CD4-positive, alpha-beta memory T cell (primary cell): ENCODE results near the gene PPP1R12B. TPM values are rescaled to one million over a fixed set of nuclear protein-coding genes. Genes with fewer than 3 reads are reported as not detected.
"Not testable (repeated sequence)": the region's sequence is repeated elsewhere in the genome, so short reads cannot be mapped to it uniquely, and the experiment has no call there.

Experiments used
- CTCF ChIA-PET: fragments of 350-600 bp; sonication (Branson Sonifier 250); formaldehyde crosslinking; loops from one replicate; lab custom pipeline; 2021; ENCODE audit warnings: inconsistent platforms; ENCODE audit not compliant: partially characterized antibody; lab: Charles Lee
- POLR2A ChIA-PET: fragments of 350-600 bp; sonication (Branson Sonifier 250); formaldehyde crosslinking; loops from one replicate; lab custom pipeline; 2021; ENCODE audit not compliant: partially characterized antibody; lab: Charles Lee
- DNase-seq, 5 donors: peaks; one replicate each; pipeline versions ENCODE4 v3.0.0 to v3.0.0-alpha.2; 2020 to 2022; ENCODE audit warnings: mixed read lengths in 1 of 5
- H3K27ac ChIP-seq: one replicate; pipeline ENCODE4 v1.7.0; 2013; ENCODE audit warnings: low read depth, low read length
- H3K27me3 ChIP-seq: 2 replicates; pipeline ENCODE4 v1.7.0; 2013; ENCODE audit warnings: mild to moderate bottlenecking, low read length, moderate library complexity; ENCODE audit not compliant: insufficient read depth
- H3K36me3 ChIP-seq: 2 replicates; pipeline ENCODE4 v1.7.0; 2013; ENCODE audit warnings: mild to moderate bottlenecking, low read length, moderate library complexity; ENCODE audit not compliant: insufficient read depth
- H3K4me1 ChIP-seq: 2 replicates; pipeline ENCODE4 v1.7.0; 2013; ENCODE audit warnings: mild to moderate bottlenecking, low read length, moderate library complexity; ENCODE audit not compliant: insufficient read depth
- H3K4me3 ChIP-seq, 2 donors: one replicate each; pipeline ENCODE4 v1.7.0; 2013; ENCODE audit warnings: low read length in 2 of 2, mild to moderate bottlenecking in 1 of 2
- H3K9me3 ChIP-seq, 2 donors: one replicate each; pipeline ENCODE4 v1.7.0; 2013; ENCODE audit warnings: low read length in 2 of 2, control low read depth in 1 of 2; ENCODE audit not compliant: control insufficient read depth in 1 of 2
- H3K27ac Mint-ChIP-seq, 7 donors: one replicate each; pipeline ENCODE4 v1.8.0; 2020 to 2021; ENCODE audit warnings: mixed read lengths in 7 of 7, mild to moderate bottlenecking in 6 of 7, inconsistent platforms in 3 of 7, moderate library complexity in 3 of 7
- H3K27me3 Mint-ChIP-seq, 2 donors: one replicate each; pipeline ENCODE4 v1.8.0; 2020 to 2021; ENCODE audit warnings: mixed read lengths in 2 of 2
- H3K36me3 Mint-ChIP-seq, 2 donors: one replicate each; pipeline ENCODE4 v1.8.0; 2020 to 2021; ENCODE audit warnings: mixed read lengths in 2 of 2, inconsistent platforms in 1 of 2, mild to moderate bottlenecking in 1 of 2
- H3K4me1 Mint-ChIP-seq, 4 donors: one replicate each; pipeline ENCODE4 v1.8.0; 2020 to 2021; ENCODE audit warnings: mixed read lengths in 4 of 4, mild to moderate bottlenecking in 1 of 4
- H3K4me3 Mint-ChIP-seq, 8 donors: one replicate each; pipeline ENCODE4 v1.8.0; 2020 to 2021; ENCODE audit warnings: mixed read lengths in 8 of 8, mild to moderate bottlenecking in 7 of 8, moderate library complexity in 6 of 8, inconsistent platforms in 3 of 8
- H3K9me3 Mint-ChIP-seq, 8 donors: one replicate each; pipeline ENCODE4 v1.8.0; 2020 to 2021; ENCODE audit warnings: mixed read lengths in 8 of 8, mild to moderate bottlenecking in 5 of 8, inconsistent platforms in 3 of 8, moderate library complexity in 1 of 8
- intact Hi-C: fragments of 100-400 bp; cut with micrococcal nuclease; formaldehyde crosslinking; loops from one replicate; pipeline ENCODE4 v1.15.1; 2023
- polyA plus RNA-seq, 2 donors: library from polyadenylated mRNA; unstranded; fragments of 300-500 nt; fragmentation: Illumina TruSeq; gene quantifications; one replicate each; pipeline ENCODE4 v1.2.3, GENCODE V29; 2021
- total RNA-seq, 2 experiments: library from RNA; stranded (reverse); gene quantifications; one replicate each; pipeline ENCODE4 v1.2.3, GENCODE V29; 2021

The PPP1R12B gene
- total and polyA plus RNA-seq, 4 experiments from 2014 or later: 1.9 to 33.7 (median 17.0) TPM

DNA sequence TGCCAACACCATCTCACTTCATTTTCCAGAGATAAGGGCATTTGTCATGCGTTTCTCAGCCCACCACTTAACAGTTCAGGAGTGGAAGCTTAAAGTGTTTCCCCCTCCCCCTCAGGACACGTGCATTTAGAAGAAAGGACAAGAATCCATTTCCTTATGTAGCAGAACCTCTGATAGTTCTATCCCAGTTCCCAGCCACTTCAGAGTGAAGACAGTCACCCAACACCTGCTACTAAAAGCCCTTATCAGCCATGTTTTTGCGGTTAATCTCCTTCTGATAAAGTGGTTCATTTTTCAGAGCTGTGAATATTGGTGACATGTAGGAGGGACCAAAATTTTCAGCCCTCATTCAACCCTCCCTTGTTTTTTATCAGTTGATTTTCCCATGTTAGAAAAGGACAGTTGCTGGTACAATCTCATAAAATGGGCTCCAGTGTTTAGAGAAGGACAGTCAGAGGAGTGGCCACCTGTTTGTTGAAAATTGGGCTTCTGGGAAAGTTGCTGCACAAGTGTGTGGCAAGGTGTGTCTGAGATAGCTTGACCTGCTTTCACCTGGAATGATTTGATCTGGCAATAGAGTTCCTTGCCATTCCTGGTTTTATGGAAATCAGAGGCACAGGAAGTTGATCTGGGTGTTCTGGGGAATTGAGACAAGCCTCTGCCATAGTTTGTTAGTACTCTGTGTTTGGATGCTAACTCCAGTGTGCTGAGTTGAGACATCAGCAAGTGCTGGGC, 114.0 kb downstream of the PPP1R12B start:
- POLR2A ChIA-PET: no interaction called here
- H3K27ac Mint-ChIP-seq: peak overlapping the region in 3 of 7 donors; percentile 13 to 68 (median 14)
- no peaks in the 10 kb centered on the region for H3K27me3 Mint-ChIP-seq
- H3K4me3 Mint-ChIP-seq: no peak overlapping the region
- H3K27ac ChIP-seq: no peak overlapping the region
- no peaks in the 10 kb centered on the region for H3K9me3 ChIP-seq
- H3K4me1 ChIP-seq: no peaks in the 10 kb centered on the region
- no peaks in the 10 kb centered on the region for H3K36me3 ChIP-seq
- CTCF ChIA-PET: interaction anchor here (2.9 kb wide), 2 partner anchors 257 kb away, joined by 22 to 31 read pairs; no protein-coding TSS in a partner anchor
- intact Hi-C loops: no loop called here
- peaks cover 0 to 3% of the 10 kb centered on the region in 2 donors for H3K36me3 Mint-ChIP-seq
- H3K9me3 Mint-ChIP-seq: no peaks in the 10 kb centered on the region
- DNase-seq: no peak
- H3K27me3 ChIP-seq: no peaks in the 10 kb centered on the region
- H3K4me1 Mint-ChIP-seq: no peaks in the 10 kb centered on the region
- no peak overlapping the region for H3K4me3 ChIP-seq

DNA sequence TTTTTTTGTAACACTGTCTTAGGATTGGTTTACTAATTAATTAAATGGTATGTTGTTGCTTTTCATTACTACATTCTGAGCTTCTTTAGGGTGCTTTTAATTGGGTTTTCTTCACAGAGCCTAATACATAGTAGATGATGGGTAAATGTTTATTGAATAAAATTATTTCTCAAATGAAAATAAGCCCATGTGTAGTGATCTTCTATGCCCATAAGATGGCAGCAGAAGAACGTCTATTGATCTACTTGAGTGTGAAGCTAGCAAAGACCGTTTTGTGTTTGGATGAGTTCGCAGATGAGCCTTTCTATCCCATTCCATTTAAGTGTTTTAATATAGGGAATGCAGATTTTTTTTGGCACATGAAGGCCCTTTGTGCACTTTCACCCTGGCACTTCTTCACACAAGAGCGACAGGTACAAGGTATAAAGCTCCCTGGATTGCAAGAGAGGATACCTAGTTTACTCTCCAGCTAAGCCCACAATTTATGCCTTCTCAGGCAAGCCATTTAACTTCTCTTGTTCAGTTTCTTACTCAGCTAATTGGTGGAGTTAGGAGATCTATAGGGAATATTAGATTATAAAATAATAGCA, 115.7 kb downstream of the PPP1R12B start:
- H3K36me3 ChIP-seq, H3K27me3 ChIP-seq, H3K4me3 ChIP-seq, H3K36me3 Mint-ChIP-seq, H3K9me3 ChIP-seq, H3K27me3 Mint-ChIP-seq, POLR2A ChIA-PET, H3K4me1 Mint-ChIP-seq, H3K4me1 ChIP-seq, H3K4me3 Mint-ChIP-seq, H3K9me3 Mint-ChIP-seq, H3K27ac Mint-ChIP-seq, H3K27ac ChIP-seq: not testable (repeated sequence)
- peak in 4 of 5 donors; percentile 10 to 36 (median 32) for DNase-seq
- intact Hi-C loops: loop anchor here (1.0 kb wide), 1 partner anchor 255 kb away; no protein-coding TSS in a partner anchor
- CTCF ChIA-PET: interaction anchor here (0.5 to 2.9 kb wide), 12 partner anchors 29 to 536 kb away, joined by 3 to 31 read pairs (median 3); no protein-coding TSS in a partner anchor

DNA sequence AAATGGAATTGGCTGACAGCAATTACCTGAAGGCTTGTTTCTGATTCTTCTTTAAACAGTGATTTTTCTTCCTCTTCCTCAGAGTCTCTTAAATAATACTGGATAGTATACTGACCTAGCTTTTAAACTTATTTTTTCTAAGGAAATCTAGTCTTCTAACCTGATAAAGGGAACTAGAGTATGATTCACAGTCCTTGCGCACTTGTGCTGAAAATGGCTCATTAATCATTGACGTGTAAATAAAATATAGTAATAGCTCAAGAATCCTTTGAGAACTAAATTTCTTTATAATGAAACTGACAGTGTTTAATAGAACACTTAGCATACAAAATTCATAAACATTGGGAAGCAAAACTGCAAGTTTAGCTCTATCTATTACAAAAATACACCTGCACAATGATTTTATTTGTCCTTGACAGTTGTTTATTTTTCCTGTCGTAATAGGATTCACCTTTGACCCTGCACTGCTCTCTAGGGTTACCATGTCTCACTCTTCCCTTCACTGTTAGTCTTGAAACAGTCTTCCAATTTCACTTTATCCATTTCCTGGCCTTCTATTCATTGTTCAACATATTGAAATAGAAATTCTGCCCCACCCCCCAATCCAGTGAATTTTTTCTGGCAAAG, 117.3 kb downstream of the PPP1R12B start:
- H3K4me3 Mint-ChIP-seq, POLR2A ChIA-PET, DNase-seq, H3K9me3 ChIP-seq, H3K27ac ChIP-seq, H3K27me3 ChIP-seq, H3K36me3 ChIP-seq, H3K4me1 Mint-ChIP-seq, intact Hi-C loops, H3K27ac Mint-ChIP-seq, H3K9me3 Mint-ChIP-seq, H3K36me3 Mint-ChIP-seq, H3K27me3 Mint-ChIP-seq, H3K4me1 ChIP-seq, H3K4me3 ChIP-seq: not testable (repeated sequence)
- CTCF ChIA-PET: interaction anchor here (0.9 to 1.2 kb wide), 3 partner anchors 119 to 254 kb away, joined by 3 to 5 read pairs (median 3); no protein-coding TSS in a partner anchor

DNA sequence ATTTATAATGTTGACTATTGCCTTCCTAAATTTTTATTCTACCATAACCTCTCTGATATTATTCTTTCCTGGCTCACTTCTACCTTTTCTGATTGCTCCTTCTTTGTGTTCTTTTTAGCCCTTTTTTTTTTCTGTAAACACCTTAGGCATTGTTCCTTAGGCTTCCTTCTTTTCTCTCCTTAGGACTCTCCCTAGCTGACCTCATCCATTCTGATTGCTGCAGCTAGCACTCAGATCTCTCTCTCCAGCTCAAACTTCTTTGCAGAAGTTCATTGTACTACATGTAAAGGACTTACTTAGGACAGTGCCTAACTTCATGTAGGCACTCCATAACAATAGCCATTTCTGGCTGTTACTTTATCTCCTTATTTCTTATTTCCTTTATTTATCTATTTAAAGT, 117.8 kb downstream of the PPP1R12B start:
- H3K9me3 Mint-ChIP-seq, POLR2A ChIA-PET, DNase-seq, H3K36me3 ChIP-seq, H3K4me3 Mint-ChIP-seq, H3K4me1 ChIP-seq, H3K27me3 ChIP-seq, H3K4me3 ChIP-seq, H3K4me1 Mint-ChIP-seq, H3K36me3 Mint-ChIP-seq, intact Hi-C loops, H3K9me3 ChIP-seq, H3K27me3 Mint-ChIP-seq, H3K27ac Mint-ChIP-seq, H3K27ac ChIP-seq: not testable (repeated sequence)
- CTCF ChIA-PET: interaction anchor here (0.9 kb wide), 1 partner anchor 253 kb away, joined by 5 read pairs; no protein-coding TSS in a partner anchor

DNA sequence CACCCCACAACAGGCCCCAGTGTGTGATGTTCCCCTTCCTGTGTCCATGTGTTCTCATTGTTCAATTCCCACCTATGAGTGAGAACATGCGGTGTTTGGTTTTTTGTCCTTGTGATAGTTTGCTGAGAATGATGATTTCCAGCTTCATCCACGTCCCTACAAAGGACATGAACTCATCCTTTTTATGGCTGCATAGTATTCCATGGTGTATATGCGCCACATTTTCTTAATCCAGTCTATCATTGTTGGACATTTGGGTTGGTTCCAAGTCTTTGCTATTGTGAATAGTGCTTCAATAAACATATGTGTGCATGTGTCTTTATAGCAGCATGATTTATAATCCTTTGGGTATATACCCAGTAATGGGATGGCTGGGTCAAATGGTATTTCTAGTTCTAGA, 118.9 kb downstream of the PPP1R12B start:
- H3K9me3 Mint-ChIP-seq, H3K27ac Mint-ChIP-seq, intact Hi-C loops, H3K27me3 Mint-ChIP-seq, DNase-seq, POLR2A ChIA-PET, H3K4me3 Mint-ChIP-seq, H3K4me1 Mint-ChIP-seq, H3K9me3 ChIP-seq, H3K27ac ChIP-seq, H3K4me1 ChIP-seq, H3K4me3 ChIP-seq, CTCF ChIA-PET, H3K36me3 ChIP-seq, H3K27me3 ChIP-seq: not testable (repeated sequence)
- H3K36me3 Mint-ChIP-seq: peaks cover 4 to 10% of the 10 kb centered on the region in 2 donors

DNA sequence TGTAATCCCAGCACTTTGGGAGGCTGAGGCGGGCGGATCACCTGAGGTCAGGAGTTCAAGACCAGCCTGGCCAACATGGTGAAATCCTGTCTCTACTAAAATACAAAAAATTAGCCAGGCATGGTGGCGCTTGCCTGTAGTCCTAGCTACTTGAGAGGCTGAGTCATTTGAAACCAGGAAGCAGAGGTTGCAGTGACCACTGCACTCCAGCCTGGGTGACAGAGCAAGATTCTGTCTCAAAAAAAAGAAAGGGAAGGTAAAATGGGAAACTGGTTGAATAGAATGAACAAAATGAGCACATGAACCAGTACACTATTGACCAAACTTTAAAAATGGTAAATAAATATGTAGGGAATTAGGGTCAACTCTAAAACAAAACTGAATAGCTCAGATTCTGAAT, 120.2 kb downstream of the PPP1R12B start:
- H3K9me3 ChIP-seq, H3K4me3 ChIP-seq, H3K27ac Mint-ChIP-seq, H3K36me3 ChIP-seq, H3K27me3 ChIP-seq, POLR2A ChIA-PET, H3K27me3 Mint-ChIP-seq, H3K4me1 Mint-ChIP-seq, H3K4me3 Mint-ChIP-seq, intact Hi-C loops, CTCF ChIA-PET, H3K4me1 ChIP-seq, H3K9me3 Mint-ChIP-seq, DNase-seq, H3K27ac ChIP-seq: not testable (repeated sequence)
- H3K36me3 Mint-ChIP-seq: peaks cover 4 to 12% of the 10 kb centered on the region in 2 donors

DNA sequence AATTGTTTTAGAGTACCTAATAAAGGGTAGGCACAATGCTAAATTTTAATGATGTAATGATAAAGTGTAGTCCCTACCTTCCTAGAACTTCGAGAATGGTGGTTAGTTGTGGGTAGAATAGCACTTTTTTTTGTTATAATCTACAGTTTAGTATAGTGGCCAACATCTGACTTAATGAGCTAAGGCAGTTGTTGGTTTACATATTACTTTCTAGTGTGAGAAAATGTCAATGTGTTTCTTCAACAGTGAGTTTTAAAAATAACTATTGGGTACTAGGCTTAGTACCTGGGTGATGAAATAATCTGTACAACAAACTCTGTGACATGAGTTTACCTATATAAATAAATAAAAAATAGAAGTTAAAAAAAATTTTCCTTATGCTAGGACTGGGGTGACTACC, 120.6 kb downstream of the PPP1R12B start:
- intact Hi-C loops, H3K36me3 ChIP-seq, H3K27me3 ChIP-seq, H3K4me1 Mint-ChIP-seq, H3K9me3 ChIP-seq, H3K4me1 ChIP-seq, H3K27me3 Mint-ChIP-seq, POLR2A ChIA-PET, H3K4me3 Mint-ChIP-seq, H3K27ac Mint-ChIP-seq, H3K4me3 ChIP-seq, DNase-seq, H3K27ac ChIP-seq, H3K9me3 Mint-ChIP-seq: not testable (repeated sequence)
- CTCF ChIA-PET: interaction anchor here (1.3 kb wide), 1 partner anchor 103 kb away, joined by 3 read pairs; no protein-coding TSS in a partner anchor
- peaks cover 4 to 12% of the 10 kb centered on the region in 2 donors for H3K36me3 Mint-ChIP-seq
